Measurements from ENCODE around the gene TMEM95. TPM values are rescaled to one million over a fixed set of nuclear protein-coding genes. Genes with fewer than 3 reads are reported as not detected.

Gene TMEM95
- total and polyA plus RNA-seq, 2 of the 8 experiments (the other 6 are each of a cell fraction or from before 2014, with no cell fraction given), result not detected

DNA sequence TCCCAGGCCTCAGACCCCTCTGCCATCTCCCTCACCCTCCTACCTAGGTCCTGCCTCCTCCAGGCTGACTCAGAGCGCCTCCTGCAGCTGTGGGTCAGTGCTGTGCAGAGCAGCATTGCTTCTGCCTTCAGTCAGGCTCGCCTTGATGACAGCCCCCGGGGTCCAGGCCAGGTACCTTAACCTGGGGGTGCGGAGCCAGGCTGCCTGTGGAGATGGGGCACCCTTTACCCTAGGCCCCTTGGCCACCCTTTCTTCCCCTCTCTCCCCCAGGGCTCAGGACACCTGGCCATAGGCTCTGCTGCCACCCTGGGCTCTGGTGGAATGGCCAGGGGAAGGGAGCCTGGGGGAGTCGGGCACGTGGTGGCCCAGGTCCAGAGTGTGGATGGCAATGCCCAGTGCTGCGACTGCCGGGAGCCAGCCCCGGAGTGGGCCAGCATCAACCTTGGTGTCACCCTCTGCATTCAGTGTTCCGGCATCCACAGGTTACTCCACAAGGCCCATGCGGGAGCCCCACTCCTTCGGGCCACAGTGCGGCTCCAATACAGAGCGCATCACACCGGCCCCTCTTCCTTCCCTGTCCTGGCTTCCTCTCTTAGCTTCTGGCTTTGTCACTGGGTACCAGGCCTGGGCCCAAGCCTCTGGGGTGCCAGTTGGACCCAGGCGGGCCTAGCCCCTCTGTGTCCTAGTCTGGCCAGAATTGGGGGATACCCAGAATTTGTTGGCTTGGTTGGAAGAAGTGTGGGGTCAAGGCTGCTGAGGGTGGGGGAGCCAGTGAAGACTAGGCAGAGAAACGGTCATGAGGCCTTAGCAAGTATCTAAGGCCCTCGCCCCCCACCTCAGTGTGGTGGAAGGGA, 8.0 kb upstream of the TMEM95 start (continued):
- TF ChIP-seq HDAC2 (IDR thresholded peaks at IDR 0.05; ENCODE audit: borderline replicate concordance in 1 of 2, low read depth in 2 of 2, low read length in 2 of 2), result no peak
- no peak for TF ChIP-seq ASH2L (IDR thresholded peaks at IDR 0.05; ENCODE audit: low read length)
- no peak for TF ChIP-seq BACH1 (IDR thresholded peaks at IDR 0.05; ENCODE audit: low read length)

Measured in H1 (cell line).